Activated naive CD4-positive, alpha-beta T cell treated with anti-CD3 and anti-CD28 coated beads, Interleukin-2, amount 10 ng/mL, durations not matched to agents 7 days and 5 days (primary cell): ENCODE data around the gene ZP4.
A peak's percentile ranks its signal among the peaks of the same experiment; 100 is the strongest.
"Not testable (repeated sequence)": the region's sequence is repeated elsewhere in the genome, so short reads cannot be mapped to it uniquely, and the experiment has no call there.

Experiments
- CTCF ChIA-PET: fragments of 350-600 bp; sonication (Branson Sonifier 250); formaldehyde crosslinking; loops from one replicate; lab custom pipeline; 2021; ENCODE audit warnings: antibody characterized with exemption; lab: Charles Lee
- DNase-seq: peaks from one replicate; pipeline ENCODE4 v3.0.0-alpha.2; 2020
- H3K27ac Mint-ChIP-seq: one replicate; pipeline ENCODE4 v1.8.0; 2021; ENCODE audit warnings: mild to moderate bottlenecking, moderate library complexity, mixed read lengths
- H3K27me3 Mint-ChIP-seq: one replicate; pipeline ENCODE4 v1.8.0; 2021; ENCODE audit warnings: mild to moderate bottlenecking, mixed read lengths
- H3K36me3 Mint-ChIP-seq: one replicate; pipeline ENCODE4 v1.8.0; 2021; ENCODE audit warnings: mixed read lengths
- H3K4me1 Mint-ChIP-seq: one replicate; pipeline ENCODE4 v1.8.0; 2021; ENCODE audit warnings: mixed read lengths
- H3K4me3 Mint-ChIP-seq: one replicate; pipeline ENCODE4 v1.8.0; 2021; ENCODE audit warnings: mild to moderate bottlenecking, moderate library complexity, mixed read lengths
- H3K9me3 Mint-ChIP-seq: one replicate; pipeline ENCODE4 v1.8.0; 2021; ENCODE audit warnings: mixed read lengths

Gene ZP4

GRCh38 chr1:237864338-237865244 lies 26.1 kb downstream of the ZP4 start:
- Mint-ChIP-seq H3K9me3 (no peaks in the 10 kb centered on the region), H3K27me3 (peaks cover 5% of the 10 kb centered on the region), H3K36me3 (no peaks in the 10 kb centered on the region), H3K4me3 (no peak overlapping the region), H3K27ac (no peak overlapping the region), H3K4me1 (no peaks in the 10 kb centered on the region)
- DNase-seq: no peak
- CTCF ChIA-PET: interaction anchor here (1.1 to 2.6 kb wide), 6 partner anchors 9 to 64 kb away, joined by 3 to 13 read pairs (median 4); partner anchors contain the start of gene ZP4

GRCh38 chr1:237863234-237863633 lies 27.5 kb downstream of the ZP4 start:
- CTCF ChIA-PET: interaction anchor here (1.9 to 2.6 kb wide), 3 partner anchors 7 to 12 kb away, joined by 5 to 13 read pairs (median 9); no protein-coding TSS in a partner anchor

GRCh38 chr1:237861944-237862343 lies 28.8 kb downstream of the ZP4 start:
- Mint-ChIP-seq H3K4me3 (no peak overlapping the region), H3K27ac (no peak overlapping the region), H3K36me3 (no peaks in the 10 kb centered on the region), H3K4me1 (no peaks in the 10 kb centered on the region), H3K9me3 (no peaks in the 10 kb centered on the region), H3K27me3 (peaks cover 5% of the 10 kb centered on the region)
- CTCF ChIA-PET: interaction anchor here (1.9 to 2.6 kb wide), 2 partner anchors 11 to 14 kb away, joined by 5 to 13 read pairs; no protein-coding TSS in a partner anchor
- no peak for DNase-seq

More at GRCh38 chr1:237863234-237863633, 27.5 kb downstream of the ZP4 start:
- Mint-ChIP-seq H3K36me3 (no peaks in the 10 kb centered on the region), H3K4me1 (no peaks in the 10 kb centered on the region), H3K27me3 (peaks cover 5% of the 10 kb centered on the region), H3K9me3 (no peaks in the 10 kb centered on the region), H3K27ac (no peak overlapping the region), H3K4me3 (no peak overlapping the region)
- DNase-seq: no peak

GRCh38 chr1:237858992-237859391 lies 31.7 kb downstream of the ZP4 start:
- peaks cover 3% of the 10 kb centered on the region for H3K9me3 Mint-ChIP-seq

GRCh38 chr1:237857455-237857854 lies 33.3 kb downstream of the ZP4 start:
- no peaks in the 10 kb centered on the region for H3K36me3 Mint-ChIP-seq
- peaks cover 3% of the 10 kb centered on the region for H3K9me3 Mint-ChIP-seq
- H3K4me3 Mint-ChIP-seq: no peak overlapping the region
- CTCF ChIA-PET: no interaction called here
- H3K27ac Mint-ChIP-seq: no peak overlapping the region
- DNase-seq: no peak
- H3K4me1 Mint-ChIP-seq: no peaks in the 10 kb centered on the region
- no peaks in the 10 kb centered on the region for H3K27me3 Mint-ChIP-seq

More at GRCh38 chr1:237858992-237859391, 31.7 kb downstream of the ZP4 start:
- Mint-ChIP-seq H3K27me3 (no peaks in the 10 kb centered on the region), H3K4me1 (no peaks in the 10 kb centered on the region), H3K4me3 (no peak overlapping the region), H3K27ac (no peak overlapping the region), H3K36me3 (no peaks in the 10 kb centered on the region)
- CTCF ChIA-PET: no interaction called here
- no peak for DNase-seq

GRCh38 chr1:237852342-237852741 lies 38.4 kb downstream of the ZP4 start:
- H3K4me1 Mint-ChIP-seq: no peaks in the 10 kb centered on the region
- no peak overlapping the region for H3K4me3 Mint-ChIP-seq
- H3K9me3 Mint-ChIP-seq: peaks cover 5% of the 10 kb centered on the region
- no peak for DNase-seq
- H3K27ac Mint-ChIP-seq: no peak overlapping the region
- no peaks in the 10 kb centered on the region for H3K27me3 Mint-ChIP-seq
- H3K36me3 Mint-ChIP-seq: no peaks in the 10 kb centered on the region
- CTCF ChIA-PET: no interaction called here

GRCh38 chr1:237851210-237851845 lies 39.4 kb downstream of the ZP4 start:
- H3K9me3 Mint-ChIP-seq: peaks cover 5% of the 10 kb centered on the region
- DNase-seq: peak; percentile 21
- no peaks in the 10 kb centered on the region for H3K4me1 Mint-ChIP-seq
- CTCF ChIA-PET: interaction anchor here (1.2 kb wide), 1 partner anchor 12 kb away, joined by 13 read pairs; no protein-coding TSS in a partner anchor
- H3K27ac Mint-ChIP-seq: no peak overlapping the region
- no peak overlapping the region for H3K4me3 Mint-ChIP-seq
- H3K36me3 Mint-ChIP-seq: no peaks in the 10 kb centered on the region
- no peaks in the 10 kb centered on the region for H3K27me3 Mint-ChIP-seq

GRCh38 chr1:237843516-237843915 lies 47.2 kb downstream of the ZP4 start:
- H3K27me3 Mint-ChIP-seq, H3K36me3 Mint-ChIP-seq, CTCF ChIA-PET, H3K9me3 Mint-ChIP-seq, H3K27ac Mint-ChIP-seq, DNase-seq, H3K4me3 Mint-ChIP-seq, H3K4me1 Mint-ChIP-seq: not testable (repeated sequence)

GRCh38 chr1:237841485-237841884 lies 49.2 kb downstream of the ZP4 start:
- DNase-seq: no peak
- Mint-ChIP-seq H3K9me3 (peaks cover 11% of the 10 kb centered on the region), H3K36me3 (no peaks in the 10 kb centered on the region), H3K27me3 (no peaks in the 10 kb centered on the region), H3K4me3 (no peak overlapping the region), H3K4me1 (no peaks in the 10 kb centered on the region), H3K27ac (no peak overlapping the region)
- CTCF ChIA-PET: no interaction called here

- Mint-ChIP-seq H3K4me3 (no peak overlapping the region), H3K9me3 (peaks cover 9% of the 10 kb centered on the region), H3K36me3 (no peaks in the 10 kb centered on the region), H3K27me3 (no peaks in the 10 kb centered on the region), H3K27ac (no peak overlapping the region), H3K4me1 (no peaks in the 10 kb centered on the region)
- no peak for DNase-seq
- CTCF ChIA-PET: no interaction called here
Observed at GRCh38 chr1:237838904-237839534, 51.7 kb downstream of the ZP4 start.

- DNase-seq: no peak
- H3K27ac Mint-ChIP-seq: no peak overlapping the region
- no peaks in the 10 kb centered on the region for H3K27me3 Mint-ChIP-seq
- no peak overlapping the region for H3K4me3 Mint-ChIP-seq
- peaks cover 9% of the 10 kb centered on the region for H3K9me3 Mint-ChIP-seq
- no peaks in the 10 kb centered on the region for H3K36me3 Mint-ChIP-seq
- H3K4me1 Mint-ChIP-seq: no peaks in the 10 kb centered on the region
- CTCF ChIA-PET: no interaction called here
Observed at GRCh38 chr1:237838320-237838719, 52.4 kb downstream of the ZP4 start.

- H3K4me1 Mint-ChIP-seq: no peaks in the 10 kb centered on the region
- no peak overlapping the region for H3K27ac Mint-ChIP-seq
- H3K9me3 Mint-ChIP-seq: peaks cover 8% of the 10 kb centered on the region
- no peak for DNase-seq
- H3K36me3 Mint-ChIP-seq: no peaks in the 10 kb centered on the region
- no peaks in the 10 kb centered on the region for H3K27me3 Mint-ChIP-seq
- CTCF ChIA-PET: no interaction called here
- no peak overlapping the region for H3K4me3 Mint-ChIP-seq
Observed at GRCh38 chr1:237834461-237834860, 56.3 kb downstream of the ZP4 start.

- Mint-ChIP-seq H3K4me1 (no peaks in the 10 kb centered on the region), H3K36me3 (no peaks in the 10 kb centered on the region), H3K9me3 (peaks cover 6% of the 10 kb centered on the region), H3K27me3 (no peaks in the 10 kb centered on the region), H3K27ac (no peak overlapping the region), H3K4me3 (no peak overlapping the region)
- DNase-seq: no peak
- CTCF ChIA-PET: no interaction called here
Observed at GRCh38 chr1:237834048-237834447, 56.7 kb downstream of the ZP4 start.

GRCh38 chr1:237832858-237833257 lies 57.9 kb downstream of the ZP4 start:
- DNase-seq: no peak
- Mint-ChIP-seq H3K4me1 (no peaks in the 10 kb centered on the region), H3K27me3 (no peaks in the 10 kb centered on the region), H3K36me3 (no peaks in the 10 kb centered on the region), H3K27ac (no peak overlapping the region), H3K9me3 (peaks cover 5% of the 10 kb centered on the region), H3K4me3 (no peak overlapping the region)
- CTCF ChIA-PET: no interaction called here
